HuH-7 (cell line): ENCODE measurements around the gene TMEM41B.
"Not testable (repeated sequence)": the region's sequence is repeated elsewhere in the genome, so short reads cannot be mapped to it uniquely, and the experiment has no call there.

Experiments used
- DNase-seq: peaks from one replicate; pipeline ENCODE4 v3.0.0; 2011; ENCODE audit warnings: low spot score

Gene TMEM41B

GRCh38 chr11:9314291-9315077, at the start of gene TMEM41B:
Gene TMEM41B (minus strand): TSS chr11:9314593. CDS start chr11:9314441, 152 bp downstream.
- DNase-seq = peak; percentile 96

DNA sequence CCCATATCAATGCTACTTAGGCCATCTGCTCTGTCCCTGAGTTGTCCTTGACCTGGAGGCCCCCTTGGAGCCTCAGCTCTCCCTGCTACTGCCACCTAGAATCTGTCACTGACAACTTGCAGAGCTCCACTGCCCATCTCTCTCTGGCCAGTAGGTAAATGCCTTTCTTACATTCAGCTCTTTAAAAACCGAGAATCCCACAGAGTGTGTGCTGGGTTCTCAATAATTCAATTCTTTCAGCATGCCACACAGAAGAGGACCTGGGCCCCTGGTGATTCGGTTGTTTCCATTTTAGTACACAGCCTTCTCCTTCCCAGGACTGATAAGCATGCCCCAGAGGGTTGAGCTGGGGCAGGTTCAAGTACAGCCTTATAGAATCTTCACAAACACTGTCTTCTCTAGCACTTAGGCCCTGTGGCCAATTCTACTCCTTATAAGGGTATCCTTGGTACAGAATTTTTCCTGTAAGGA, 48.0 kb upstream of the TMEM41B start:
- DNase-seq = no peak

- DNase-seq = not testable (repeated sequence)
Measured at GRCh38 chr11:9360862-9361622, 46.6 kb upstream of the TMEM41B start.

GRCh38 chr11:9357041-9357440, 42.6 kb upstream of the TMEM41B start:
- DNase-seq = no peak

DNA sequence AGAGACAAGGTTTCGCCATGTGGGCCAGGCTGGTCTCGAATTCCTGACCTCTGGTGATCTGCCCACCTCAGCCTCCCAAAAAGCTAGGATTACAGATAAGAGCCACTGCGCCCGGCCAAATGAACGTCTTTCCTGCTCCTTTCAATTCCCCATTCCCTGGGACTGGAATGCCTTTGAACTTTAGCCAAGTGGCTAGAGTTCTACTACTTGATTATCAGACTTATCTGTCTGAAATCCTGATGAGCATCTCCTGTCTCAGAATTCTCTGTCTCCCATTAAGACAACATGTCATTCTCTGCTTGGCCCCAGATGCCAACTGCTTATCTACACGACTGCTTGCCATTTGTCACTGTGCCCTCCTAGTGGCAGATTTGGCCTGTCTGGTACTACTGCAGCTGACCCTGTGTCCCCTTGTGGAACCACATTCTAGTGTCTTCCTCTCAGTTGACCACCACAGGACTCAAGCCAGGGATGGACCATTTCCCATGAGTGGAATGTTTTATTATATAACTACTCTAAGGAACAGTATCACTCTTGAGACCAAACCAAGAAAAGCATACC, 37.0 kb upstream of the TMEM41B start:
- no peak for DNase-seq

DNA sequence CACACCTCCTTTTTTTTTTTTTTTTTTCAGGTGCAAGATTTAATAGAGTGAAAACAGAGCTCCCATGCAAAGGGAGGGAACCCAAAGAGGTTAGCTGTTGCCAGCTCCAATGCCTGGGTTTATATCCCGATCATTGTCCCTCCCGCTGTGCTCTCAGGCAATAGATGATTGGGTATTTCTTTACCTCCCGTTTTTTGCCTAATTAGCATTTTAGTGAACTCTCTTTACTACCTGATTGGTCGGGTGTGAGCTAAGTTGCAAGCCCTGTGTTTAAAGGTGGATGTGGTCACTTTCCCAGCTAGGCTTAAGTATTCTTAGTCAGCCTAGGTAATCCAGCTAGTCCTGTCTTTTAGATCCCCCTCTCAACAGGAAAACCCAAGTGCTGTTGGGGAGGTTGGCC, 33.4 kb upstream of the TMEM41B start:
- DNase-seq = not testable (repeated sequence)

- no peak for DNase-seq
Measured at GRCh38 chr11:9347100-9347499, 32.7 kb upstream of the TMEM41B start.

DNA sequence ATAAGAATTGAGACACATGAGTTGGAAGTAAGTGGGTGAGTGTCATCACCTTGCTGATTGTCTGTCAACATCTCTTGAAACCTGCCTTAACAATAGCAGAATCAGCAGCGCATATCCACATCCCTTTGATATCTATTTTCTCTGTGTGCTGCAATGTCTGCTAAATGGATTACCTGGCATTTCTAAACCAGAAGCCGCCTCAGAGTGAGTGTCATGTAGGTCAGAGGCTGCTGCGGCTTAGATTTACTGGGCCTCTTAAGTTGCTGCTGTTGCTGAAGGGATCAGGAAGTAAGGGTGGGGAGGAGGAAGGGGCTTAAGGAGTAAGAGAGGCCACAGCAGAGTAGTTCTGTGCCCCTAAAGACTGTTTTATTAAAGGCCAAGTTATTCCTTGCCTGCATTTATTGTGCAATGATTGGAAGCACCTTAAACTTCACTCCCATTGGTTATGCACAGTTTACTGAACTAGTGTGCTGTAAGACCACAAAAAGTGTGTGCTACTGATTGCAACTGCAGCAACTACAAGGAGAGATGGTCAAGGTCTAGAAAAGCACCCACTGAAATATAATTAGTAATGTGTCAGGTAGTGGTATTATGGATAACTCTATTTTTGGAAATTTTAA, 29.8 kb upstream of the TMEM41B start:
- DNase-seq = no peak

DNA sequence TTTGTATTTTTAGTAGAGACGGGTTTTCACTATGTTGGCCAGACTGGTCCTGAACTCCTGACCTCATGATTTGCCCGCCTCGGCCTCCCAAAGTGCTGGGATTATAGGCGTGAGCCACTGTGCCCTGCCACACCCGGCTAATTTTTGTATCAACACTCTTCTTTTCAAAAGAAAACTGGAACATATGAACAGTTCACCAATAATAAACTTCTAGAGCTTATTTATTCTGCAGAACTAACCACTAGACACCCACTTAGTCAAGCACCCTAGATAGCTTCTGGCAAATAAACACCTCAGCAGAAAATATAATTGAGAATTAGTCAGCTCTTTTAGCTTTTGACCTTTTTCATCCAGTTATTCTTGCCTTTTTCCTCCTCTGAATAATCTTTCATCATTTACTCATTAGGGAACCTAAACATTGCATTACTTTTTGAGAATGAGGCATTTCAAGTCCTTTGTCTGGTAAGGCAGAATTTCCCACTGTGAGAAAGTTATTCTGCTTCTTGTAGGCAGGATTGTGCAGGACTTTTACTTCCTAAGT, 27.3 kb upstream of the TMEM41B start:
- no peak for DNase-seq

DNA sequence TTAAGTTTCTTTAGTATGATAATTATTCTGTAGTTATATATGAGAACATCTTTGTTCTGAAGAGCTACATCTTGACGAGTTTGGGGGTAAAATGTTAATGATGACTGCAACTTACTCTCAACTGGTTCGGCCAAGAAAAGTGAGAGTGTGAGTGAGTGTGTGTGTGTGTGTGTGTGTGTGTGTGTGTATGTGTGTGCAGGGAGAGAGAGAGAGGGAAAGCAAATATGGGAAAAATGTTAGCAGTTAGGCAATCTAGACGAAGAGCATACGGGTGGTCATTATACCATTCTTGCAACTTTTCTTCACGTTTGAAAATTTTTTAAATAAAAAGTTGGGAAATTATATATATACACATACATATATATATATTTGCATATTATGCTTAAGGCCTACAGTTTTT, 18.3 kb upstream of the TMEM41B start:
- no peak for DNase-seq

- DNase-seq = no peak
Measured at GRCh38 chr11:9330387-9331384, 16.3 kb upstream of the TMEM41B start.

GRCh38 chr11:9320047-9320446, 5.7 kb upstream of the TMEM41B start:
- DNase-seq = no peak

- not testable (repeated sequence) for DNase-seq
Measured at GRCh38 chr11:9319377-9320001, 5.1 kb upstream of the TMEM41B start.

DNA sequence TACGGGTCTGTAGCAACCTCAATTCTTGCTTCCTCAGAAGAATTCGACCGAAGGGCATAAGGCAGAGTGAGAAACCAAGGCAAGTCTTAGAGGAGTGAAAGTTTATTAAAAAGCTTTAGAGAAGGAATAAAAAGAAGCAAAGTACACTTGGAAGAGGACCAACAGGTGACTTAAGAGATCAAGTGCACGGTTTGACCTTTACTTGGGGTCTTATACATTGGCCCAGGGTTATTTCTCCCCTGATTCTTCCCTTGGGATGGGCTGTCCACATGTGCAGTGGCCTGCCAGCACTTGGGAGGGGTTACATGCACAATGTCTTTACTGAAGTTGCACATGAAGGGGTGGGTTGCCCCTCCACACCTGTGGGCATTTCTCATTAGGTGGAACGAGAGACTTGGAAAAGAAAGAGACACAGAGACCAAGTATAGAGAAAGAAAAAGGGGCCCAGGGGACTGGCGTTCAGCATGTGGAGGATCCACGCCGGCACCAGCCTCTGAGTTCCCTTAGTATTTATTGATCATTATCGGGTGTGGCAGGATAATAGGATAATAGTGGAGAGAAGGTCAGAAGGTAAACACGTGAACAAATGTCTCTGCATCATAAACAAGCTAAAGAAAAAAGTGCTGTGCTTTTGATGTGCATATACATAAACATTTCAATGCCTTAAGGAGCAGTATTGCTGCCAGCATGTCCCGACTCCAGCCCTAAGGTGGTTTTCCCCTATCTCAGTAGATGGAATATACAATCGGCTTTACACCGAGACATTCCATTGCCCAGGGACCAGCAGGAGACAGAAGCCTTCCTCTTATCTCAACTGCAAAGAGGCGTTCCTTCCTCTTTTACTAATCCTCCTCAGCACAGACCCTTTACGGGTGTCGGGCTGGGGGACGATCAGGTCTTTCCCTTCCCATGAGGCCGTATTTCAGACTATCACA, 4.3 kb upstream of the TMEM41B start:
- not testable (repeated sequence) for DNase-seq

DNA sequence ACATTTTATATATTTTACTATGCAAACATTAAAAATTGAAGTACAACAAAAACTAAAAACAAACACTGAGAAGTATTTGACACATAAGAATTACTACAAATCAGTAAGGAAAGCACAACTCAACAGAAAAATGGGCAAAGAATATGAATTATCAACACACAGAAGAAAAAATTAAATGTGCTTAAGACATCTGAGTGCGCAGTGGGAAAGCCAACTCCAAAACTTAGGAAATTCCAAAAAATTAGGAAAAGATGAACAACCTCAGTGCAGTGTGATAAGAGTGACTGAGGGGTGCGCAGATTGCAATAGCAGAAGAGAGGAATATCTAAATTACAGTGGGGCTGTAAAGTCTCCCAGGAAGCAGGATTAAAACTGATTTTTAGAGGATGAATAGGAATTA, 1.9 kb upstream of the TMEM41B start:
- DNase-seq = no peak

- DNase-seq = no peak
Measured at GRCh38 chr11:9315078-9315688, 790 bp upstream of the TMEM41B start.

DNA sequence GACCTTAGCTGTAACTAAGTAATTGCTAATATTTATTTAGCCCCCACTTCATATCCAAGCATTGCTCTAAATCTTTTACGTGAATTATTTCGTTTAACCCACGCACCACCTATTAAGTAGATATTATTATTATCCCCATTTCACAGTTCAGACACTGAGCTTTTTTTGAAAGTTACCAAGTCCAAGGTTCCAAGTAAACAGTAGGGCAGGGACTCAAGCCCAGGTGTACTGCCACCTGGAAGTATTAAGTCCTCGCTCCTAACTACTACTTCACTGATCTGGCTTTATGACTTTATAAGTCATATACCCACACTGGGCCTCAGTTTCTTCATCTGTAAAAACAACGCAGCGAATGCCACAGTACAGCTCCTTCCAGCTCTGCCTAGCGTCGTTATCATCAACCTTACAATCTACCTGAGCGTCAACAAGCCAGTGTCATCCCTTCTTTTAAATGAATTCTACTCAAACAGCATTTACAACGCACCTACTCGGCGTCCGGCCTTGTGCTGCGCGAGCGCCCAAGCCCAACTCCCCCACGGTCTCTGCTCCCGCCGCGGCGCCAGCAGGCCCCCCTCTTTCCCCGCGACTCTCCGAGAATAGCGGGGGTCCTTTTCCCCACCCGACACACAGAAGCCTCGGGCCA, 624 bp downstream of the TMEM41B start:
- DNase-seq = no peak

- no peak for DNase-seq
Measured at GRCh38 chr11:9310485-9311090, 3.8 kb downstream of the TMEM41B start.
